LNCaP clone FGC (cell line): ENCODE measurements around the gene RPS15A.
A peak's percentile ranks its signal among the peaks of the same experiment; 100 is the strongest.
"Not testable (repeated sequence)": the region's sequence is repeated elsewhere in the genome, so short reads cannot be mapped to it uniquely, and the experiment has no call there.

Experiments
- DNase-seq: peaks from one replicate; pipeline ENCODE4 v3.0.0-alpha.2; 2011; ENCODE audit warnings: low read depth
- H3K4me3 ChIP-seq: 2 replicates; pipeline ENCODE4 v1.5.1; 2011; ENCODE audit warnings: mild to moderate bottlenecking, low read depth, low read length, control low read depth
- CTCF ChIP-seq: IDR thresholded peaks from 2 replicates; pipeline ENCODE4 v1.5.1; 2012; ENCODE audit warnings: mild to moderate bottlenecking; ENCODE audit not compliant: control insufficient read depth, insufficient read depth; ENCODE audit errors: extremely low read depth

The RPS15A gene

GRCh38 chr16:18759598-18760520 is 30.3 kb downstream of the RPS15A start:
- H3K4me3 ChIP-seq, DNase-seq: not testable (repeated sequence)
- TF ChIP-seq CTCF, result peak; percentile 53

GRCh38 chr16:18757960-18758660 is 32.0 kb downstream of the RPS15A start:
- not testable (repeated sequence) for H3K4me3 ChIP-seq, DNase-seq

GRCh38 chr16:18756639-18757038 is 33.5 kb downstream of the RPS15A start:
- not testable (repeated sequence) for DNase-seq, H3K4me3 ChIP-seq

- not testable (repeated sequence) for DNase-seq, H3K4me3 ChIP-seq
Measured at GRCh38 chr16:18742870-18743269, 47.3 kb downstream of the RPS15A start.

- DNase-seq, H3K4me3 ChIP-seq: not testable (repeated sequence)
Measured at GRCh38 chr16:18740027-18740426, 50.1 kb downstream of the RPS15A start.

GRCh38 chr16:18738768-18739167 is 51.4 kb downstream of the RPS15A start:
- DNase-seq, H3K4me3 ChIP-seq: not testable (repeated sequence)

GRCh38 chr16:18734279-18734678 is 55.9 kb downstream of the RPS15A start:
- DNase-seq, H3K4me3 ChIP-seq: not testable (repeated sequence)
